H9 (cell line): Measurements from ENCODE around the gene LRP8. TPM values are rescaled to one million over a fixed set of nuclear protein-coding genes. Genes with fewer than 3 reads are reported as not detected.

Source experiments
- DNase-seq: peaks from one replicate; pipeline ENCODE4 v3.0.0-alpha.2; 2017
- H2AFZ ChIP-seq: one replicate; pipeline ENCODE4 v1.6.1; 2013; ENCODE audit warnings: mild to moderate bottlenecking, low read length, control low read depth, moderate library complexity
- H2AK5ac ChIP-seq: 2 replicates; pipeline ENCODE4 v1.6.1; 2013; ENCODE audit warnings: low read length, control low read depth, mixed read lengths; ENCODE audit not compliant: insufficient read length
- H2BK120ac ChIP-seq: one replicate; pipeline ENCODE4 v1.6.1; 2013; ENCODE audit warnings: low read depth, mild to moderate bottlenecking, low read length, control low read depth, inconsistent platforms; ENCODE audit not compliant: poor library complexity, severe bottlenecking
- H2BK12ac ChIP-seq: 2 replicates; pipeline ENCODE4 v1.6.1; 2013; ENCODE audit warnings: low read length, control low read depth, mixed read lengths, low read depth; ENCODE audit not compliant: insufficient read length
- H2BK15ac ChIP-seq: 2 replicates; pipeline ENCODE4 v1.6.1; 2013; ENCODE audit warnings: low read depth, low read length, control low read depth
- H2BK20ac ChIP-seq: one replicate; pipeline ENCODE4 v1.6.1; 2013; ENCODE audit warnings: low read depth, mild to moderate bottlenecking, low read length, control low read depth, inconsistent platforms; ENCODE audit not compliant: poor library complexity, severe bottlenecking
- H2BK5ac ChIP-seq: 2 replicates; pipeline ENCODE4 v1.6.1; 2013; ENCODE audit warnings: low read length, control low read depth, mixed read lengths; ENCODE audit not compliant: insufficient read length
- H3K14ac ChIP-seq: 2 replicates; pipeline ENCODE4 v1.6.1; 2013; ENCODE audit warnings: low read length, control low read depth; ENCODE audit not compliant: insufficient read depth
- H3K18ac ChIP-seq: 2 replicates; pipeline ENCODE4 v1.6.1; 2013; ENCODE audit warnings: low read depth, mild to moderate bottlenecking, mixed read lengths, low read length, control low read depth; ENCODE audit not compliant: insufficient read length
- H3K23ac ChIP-seq: 2 replicates; pipeline ENCODE4 v1.6.1; 2013; ENCODE audit warnings: low read length, control low read depth, mixed read lengths, low read depth; ENCODE audit not compliant: insufficient read length
- H3K23me2 ChIP-seq: 2 replicates; pipeline ENCODE4 v1.6.1; 2013; ENCODE audit warnings: low read depth, mild to moderate bottlenecking, mixed read lengths, low read length, control low read depth; ENCODE audit not compliant: insufficient read length, poor library complexity, severe bottlenecking
- H3K27ac ChIP-seq: 2 replicates; pipeline ENCODE4 v1.5.1; 2013; ENCODE audit warnings: low read length, control low read depth, mixed read lengths, low read depth; ENCODE audit not compliant: insufficient read length
- H3K27me3 ChIP-seq: 2 replicates; pipeline ENCODE4 v1.6.1; 2013; ENCODE audit warnings: low read length, control low read depth, inconsistent platforms; ENCODE audit not compliant: insufficient read depth
- H3K4ac ChIP-seq: 2 replicates; pipeline ENCODE4 v1.6.1; 2013; ENCODE audit warnings: low read depth, mild to moderate bottlenecking, control low read depth, inconsistent platforms, low read length, moderate library complexity
- H3K4me1 ChIP-seq: 2 replicates; pipeline ENCODE4 v1.6.1; 2013; ENCODE audit warnings: low read length, control low read depth, inconsistent platforms; ENCODE audit not compliant: insufficient read depth
- H3K4me2 ChIP-seq: 2 replicates; pipeline ENCODE4 v1.6.1; 2013; ENCODE audit warnings: low read length, control low read depth, mixed read lengths; ENCODE audit not compliant: insufficient read length, insufficient read depth
- H3K56ac ChIP-seq: 2 replicates; pipeline ENCODE4 v1.6.1; 2013; ENCODE audit warnings: low read depth, mild to moderate bottlenecking, mixed read lengths, low read length, control low read depth; ENCODE audit not compliant: insufficient read length
- H3K79me1 ChIP-seq: 2 replicates; pipeline ENCODE4 v1.6.1; 2013; ENCODE audit warnings: low read depth, mild to moderate bottlenecking, moderate library complexity, low read length, control low read depth, inconsistent platforms; ENCODE audit not compliant: insufficient read depth, poor library complexity, severe bottlenecking
- H3K79me2 ChIP-seq: 2 replicates; pipeline ENCODE4 v1.6.1; 2013; ENCODE audit warnings: low read length, control low read depth, inconsistent platforms; ENCODE audit not compliant: insufficient read depth
- H3K9ac ChIP-seq: 2 replicates; pipeline ENCODE4 v1.6.1; 2013; ENCODE audit warnings: low read length, control low read depth, mixed read lengths; ENCODE audit not compliant: insufficient read length; ENCODE audit errors: extremely low read depth
- H3K9me3 ChIP-seq: one replicate; pipeline ENCODE4 v1.6.1; 2013; ENCODE audit warnings: low read depth, low read length, inconsistent platforms; ENCODE audit not compliant: control insufficient read depth
- H3T11ph ChIP-seq: one replicate; pipeline ENCODE4 v1.6.1; 2013; ENCODE audit warnings: mild to moderate bottlenecking, low read length, control low read depth, inconsistent platforms
- H4K20me1 ChIP-seq: one replicate; pipeline ENCODE4 v1.6.1; 2013; ENCODE audit not compliant: control insufficient read depth, insufficient read length, insufficient read depth
- H4K5ac ChIP-seq: 2 replicates; pipeline ENCODE4 v1.6.1; 2013; ENCODE audit warnings: low read depth, mild to moderate bottlenecking, mixed read lengths, low read length, control low read depth; ENCODE audit not compliant: insufficient read length
- H4K8ac ChIP-seq: replicated peaks from 2 replicates; pipeline ENCODE4 v1.6.1; 2013; ENCODE audit warnings: low read length, control low read depth, mixed read lengths, low read depth; ENCODE audit not compliant: insufficient read length
- H4K91ac ChIP-seq: 2 replicates; pipeline ENCODE4 v1.6.1; 2013; ENCODE audit warnings: low read depth, mild to moderate bottlenecking, moderate library complexity, mixed read lengths, low read length, control low read depth; ENCODE audit not compliant: insufficient read length
- H3K27ac Mint-ChIP-seq, 3 experiments: 2 replicates in 2 of 3; 3 replicates in 1 of 3; pipeline ENCODE4 v1.8.0; 2020 to 2021; ENCODE audit warnings: mixed read lengths in 3 of 3, mild to moderate bottlenecking in 1 of 3, moderate library complexity in 1 of 3
- H3K27me3 Mint-ChIP-seq: 2 replicates; pipeline ENCODE4 v1.8.0; 2021; ENCODE audit warnings: low read depth, mild to moderate bottlenecking, moderate library complexity, mixed read lengths
- H3K36me3 Mint-ChIP-seq, 3 experiments: 2 replicates in 2 of 3; 3 replicates in 1 of 3; pipeline ENCODE4 v1.8.0; 2020 to 2021; ENCODE audit warnings: low read depth in 3 of 3, mixed read lengths in 3 of 3; ENCODE audit not compliant: insufficient read depth in 1 of 3
- H3K4me1 Mint-ChIP-seq, 2 experiments: 2 replicates each; pipeline ENCODE4 v1.8.0; 2020; ENCODE audit warnings: mixed read lengths in 2 of 2
- H3K4me3 Mint-ChIP-seq, 2 experiments: 2 replicates in 1 of 2; 3 replicates in 1 of 2; pipeline ENCODE4 v1.8.0; 2020 to 2021; ENCODE audit warnings: mild to moderate bottlenecking in 2 of 2, mixed read lengths in 2 of 2, moderate library complexity in 1 of 2
- H3K9me3 Mint-ChIP-seq, 2 experiments: 2 replicates in 1 of 2; 3 replicates in 1 of 2; pipeline ENCODE4 v1.8.0; 2020; ENCODE audit warnings: mild to moderate bottlenecking in 2 of 2, mixed read lengths in 2 of 2, moderate library complexity in 1 of 2
- CTCF ChIP-seq: fragments of 200-600 bp; sonication (generic); conservative IDR thresholded peaks from 3 replicates; pipeline ENCODE4 v1.8.0; 2021; ENCODE audit warnings: antibody characterized with exemption, mild to moderate bottlenecking
- WGBS: extraction: QIAGEN DNeasy Blood & Tissue Kit; methylation state at CpG from one replicate; pipeline ENCODE4 v1.1.7; 2013; ENCODE audit warnings: missing lambda C conversion rate, low lambda C conversion rate, mixed read lengths; ENCODE audit not compliant: insufficient read length; ENCODE audit errors: extremely low coverage; 5-methylcytosine and 5-hydroxymethylcytosine counted together
- total RNA-seq: library from RNA; stranded (reverse); gene quantifications from 2 replicates; pipeline ENCODE4 v1.2.1, GENCODE V29; 2021

Gene LRP8
- total RNA-seq, 1 experiment from 2014 or later, result 78.6 TPM

- Histone ChIP-seq H3K23me2 (peaks cover 6% of the 10 kb centered on the region), H3K23ac (no peak within 1 kb of the TSS), H2BK15ac (no peak within 1 kb of the TSS), H3K27ac (no peak within 1 kb of the TSS), H3K9me3 (no peaks in the 10 kb centered on the region), H3K79me1 (peaks cover 5% of the 10 kb centered on the region), H4K8ac (no peak within 1 kb of the TSS), H2BK12ac (no peak within 1 kb of the TSS), H3K9ac (peak within 1 kb of the TSS; percentile 92), H2BK20ac (no peak within 1 kb of the TSS), H3T11ph (no peak within 1 kb of the TSS), H2BK120ac (no peak within 1 kb of the TSS), H3K79me2 (peaks cover 6% of the 10 kb centered on the region; the same call in 1 of the 2 replicates), H2AK5ac (no peak within 1 kb of the TSS), H3K27me3 (no peaks in the 10 kb centered on the region), H4K5ac (no peak within 1 kb of the TSS), H3K4me1 (no peaks in the 10 kb centered on the region), H3K4me2 (peak within 1 kb of the TSS; percentile 90), H3K18ac (no peak within 1 kb of the TSS), H4K20me1 (no peaks in the 10 kb centered on the region), H2BK5ac (peak within 1 kb of the TSS; percentile 4), H3K14ac (peak within 1 kb of the TSS; percentile 77), H2AFZ (no peak within 1 kb of the TSS), H3K4ac (no peak within 1 kb of the TSS), H3K56ac (no peak within 1 kb of the TSS), H4K91ac (no peak within 1 kb of the TSS)
- Mint-ChIP-seq H3K4me3 (peak within 1 kb of the TSS; percentile 94 to 98), H3K27ac (peak within 1 kb of the TSS; percentile 52 to 98 (median 88)), H3K9me3 (no peaks in the 10 kb centered on the region), H3K27me3 (no peaks in the 10 kb centered on the region; the same call in 1 of the 2 replicates), H3K36me3 (peaks cover 4 to 31% (median 17%) of the 10 kb centered on the region in 3 experiments; a peak in 6 of 7 replicates), H3K4me1 (peaks cover 11 to 13% of the 10 kb centered on the region in 2 experiments)
- no CpG with 5 or more reads among the region's 64 CpGs for WGBS
- TF ChIP-seq CTCF, result no peak
- peak; percentile 98 for DNase-seq
These were observed 89.4 kb downstream of the LRP8 start, which contains the start of gene MAGOH for GRCh38 chr1:53238197-53239155. Gene MAGOH, minus strand, starts transcription at chr1:53238518. Its CDS starts 70 bp downstream, at chr1:53238448.
